Activated naive CD4-positive, alpha-beta T cell treated with anti-CD3 and anti-CD28 coated beads, Interleukin-2, amount 10 ng/mL, durations not matched to agents 7 days and 5 days (primary cell): Measurements from ENCODE around the gene WIPF3.

Experiments used
- CTCF ChIA-PET: fragments of 350-600 bp; sonication (Branson Sonifier 250); formaldehyde crosslinking; loops from one replicate; lab custom pipeline; 2021; ENCODE audit warnings: antibody characterized with exemption; lab: Charles Lee
- DNase-seq: peaks from one replicate; pipeline ENCODE4 v3.0.0-alpha.2; 2020
- H3K27ac Mint-ChIP-seq: one replicate; pipeline ENCODE4 v1.8.0; 2021; ENCODE audit warnings: mild to moderate bottlenecking, moderate library complexity, mixed read lengths
- H3K27me3 Mint-ChIP-seq: one replicate; pipeline ENCODE4 v1.8.0; 2021; ENCODE audit warnings: mild to moderate bottlenecking, mixed read lengths
- H3K36me3 Mint-ChIP-seq: one replicate; pipeline ENCODE4 v1.8.0; 2021; ENCODE audit warnings: mixed read lengths
- H3K4me1 Mint-ChIP-seq: one replicate; pipeline ENCODE4 v1.8.0; 2021; ENCODE audit warnings: mixed read lengths
- H3K4me3 Mint-ChIP-seq: one replicate; pipeline ENCODE4 v1.8.0; 2021; ENCODE audit warnings: mild to moderate bottlenecking, moderate library complexity, mixed read lengths
- H3K9me3 Mint-ChIP-seq: one replicate; pipeline ENCODE4 v1.8.0; 2021; ENCODE audit warnings: mixed read lengths

Gene WIPF3

GRCh38 chr7:29797112-29797944, 9.0 kb upstream of the WIPF3 start:
- Mint-ChIP-seq H3K27ac (no peak overlapping the region), H3K4me3 (no peak overlapping the region), H3K27me3 (peaks cover 16% of the 10 kb centered on the region), H3K36me3 (no peaks in the 10 kb centered on the region), H3K4me1 (no peaks in the 10 kb centered on the region), H3K9me3 (no peaks in the 10 kb centered on the region)
- CTCF ChIA-PET, result interaction anchor here (0.8 kb wide), 1 partner anchor 124 kb away, joined by 4 read pairs; no protein-coding TSS in a partner anchor
- DNase-seq, result no peak

- H3K27me3 Mint-ChIP-seq, result peaks cover 25% of the 10 kb centered on the region
- CTCF ChIA-PET, result no interaction called here
Observed at GRCh38 chr7:29798422-29798821, 7.9 kb upstream of the WIPF3 start.

GRCh38 chr7:29801929-29802328, 4.4 kb upstream of the WIPF3 start:
- no peak for DNase-seq
- no peak overlapping the region for H3K27ac Mint-ChIP-seq
- no peaks in the 10 kb centered on the region for H3K9me3 Mint-ChIP-seq
- H3K27me3 Mint-ChIP-seq, result peaks cover 55% of the 10 kb centered on the region
- H3K36me3 Mint-ChIP-seq, result no peaks in the 10 kb centered on the region
- no peak overlapping the region for H3K4me3 Mint-ChIP-seq
- peaks cover under 1% of the 10 kb centered on the region for H3K4me1 Mint-ChIP-seq
- CTCF ChIA-PET, result no interaction called here

More at GRCh38 chr7:29798422-29798821, 7.9 kb upstream of the WIPF3 start:
- no peaks in the 10 kb centered on the region for H3K4me1 Mint-ChIP-seq
- H3K9me3 Mint-ChIP-seq, result no peaks in the 10 kb centered on the region
- no peaks in the 10 kb centered on the region for H3K36me3 Mint-ChIP-seq
- no peak overlapping the region for H3K4me3 Mint-ChIP-seq
- no peak overlapping the region for H3K27ac Mint-ChIP-seq
- no peak for DNase-seq

GRCh38 chr7:29805031-29805430, 1.3 kb upstream of the WIPF3 start:
- Mint-ChIP-seq H3K9me3 (no peaks in the 10 kb centered on the region), H3K27me3 (peaks cover 78% of the 10 kb centered on the region), H3K36me3 (no peaks in the 10 kb centered on the region), H3K27ac (no peak overlapping the region), H3K4me1 (peaks cover 9% of the 10 kb centered on the region), H3K4me3 (no peak overlapping the region)
- CTCF ChIA-PET, result no interaction called here
- DNase-seq, result no peak

GRCh38 chr7:29805886-29806207, 461 bp upstream of the WIPF3 start:
- H3K4me3 Mint-ChIP-seq, result no peak overlapping the region
- no peak overlapping the region for H3K27ac Mint-ChIP-seq
- H3K27me3 Mint-ChIP-seq, result peaks cover 82% of the 10 kb centered on the region
- CTCF ChIA-PET, result no interaction called here
- no peak for DNase-seq
- H3K9me3 Mint-ChIP-seq, result no peaks in the 10 kb centered on the region
- H3K36me3 Mint-ChIP-seq, result no peaks in the 10 kb centered on the region
- peaks cover 9% of the 10 kb centered on the region for H3K4me1 Mint-ChIP-seq

GRCh38 chr7:29806995-29807841, 910 bp downstream of the WIPF3 start:
- Mint-ChIP-seq H3K4me3 (no peak overlapping the region), H3K4me1 (peaks cover 9% of the 10 kb centered on the region), H3K36me3 (no peaks in the 10 kb centered on the region), H3K27ac (no peak overlapping the region), H3K9me3 (no peaks in the 10 kb centered on the region), H3K27me3 (peaks cover 72% of the 10 kb centered on the region)
- DNase-seq, result no peak
- CTCF ChIA-PET, result no interaction called here

- Mint-ChIP-seq H3K27me3 (peaks cover 67% of the 10 kb centered on the region), H3K4me3 (no peak overlapping the region), H3K27ac (no peak overlapping the region), H3K9me3 (no peaks in the 10 kb centered on the region), H3K4me1 (peaks cover 9% of the 10 kb centered on the region), H3K36me3 (no peaks in the 10 kb centered on the region)
- CTCF ChIA-PET, result no interaction called here
- DNase-seq, result no peak
Observed at GRCh38 chr7:29808075-29808801, 1.9 kb downstream of the WIPF3 start.

GRCh38 chr7:29809533-29810155, 3.3 kb downstream of the WIPF3 start:
- CTCF ChIA-PET, result no interaction called here
- Mint-ChIP-seq H3K27ac (no peak overlapping the region), H3K36me3 (no peaks in the 10 kb centered on the region), H3K4me3 (no peak overlapping the region), H3K9me3 (no peaks in the 10 kb centered on the region), H3K4me1 (peaks cover 9% of the 10 kb centered on the region), H3K27me3 (peaks cover 57% of the 10 kb centered on the region)
- no peak for DNase-seq

GRCh38 chr7:29810297-29810696, 4.0 kb downstream of the WIPF3 start:
- Mint-ChIP-seq H3K4me3 (no peak overlapping the region), H3K36me3 (no peaks in the 10 kb centered on the region), H3K27me3 (peaks cover 51% of the 10 kb centered on the region), H3K9me3 (no peaks in the 10 kb centered on the region), H3K4me1 (peaks cover 9% of the 10 kb centered on the region), H3K27ac (no peak overlapping the region)
- DNase-seq, result no peak
- CTCF ChIA-PET, result no interaction called here

- H3K27me3 Mint-ChIP-seq, result peaks cover 44% of the 10 kb centered on the region
- peaks cover 9% of the 10 kb centered on the region for H3K4me1 Mint-ChIP-seq
- no peak overlapping the region for H3K27ac Mint-ChIP-seq
- no peaks in the 10 kb centered on the region for H3K9me3 Mint-ChIP-seq
- no peak for DNase-seq
- no peaks in the 10 kb centered on the region for H3K36me3 Mint-ChIP-seq
- CTCF ChIA-PET, result no interaction called here
- no peak overlapping the region for H3K4me3 Mint-ChIP-seq
Observed at GRCh38 chr7:29810813-29811482, 4.6 kb downstream of the WIPF3 start.

GRCh38 chr7:29811586-29811985, 5.3 kb downstream of the WIPF3 start:
- CTCF ChIA-PET, result interaction anchor here (0.7 kb wide), 1 partner anchor 111 kb away, joined by 3 read pairs; no protein-coding TSS in a partner anchor
- Mint-ChIP-seq H3K36me3 (no peaks in the 10 kb centered on the region), H3K9me3 (no peaks in the 10 kb centered on the region), H3K4me1 (peaks cover 9% of the 10 kb centered on the region), H3K4me3 (no peak overlapping the region), H3K27ac (no peak overlapping the region), H3K27me3 (peaks cover 41% of the 10 kb centered on the region)
- DNase-seq, result no peak

GRCh38 chr7:29812185-29812876, 6.0 kb downstream of the WIPF3 start:
- no peak overlapping the region for H3K4me3 Mint-ChIP-seq

More at GRCh38 chr7:29812185-29812876, 6.0 kb downstream of the WIPF3 start:
- no peak for DNase-seq
- H3K36me3 Mint-ChIP-seq, result no peaks in the 10 kb centered on the region
- no peak overlapping the region for H3K27ac Mint-ChIP-seq
- CTCF ChIA-PET, result interaction anchor here (0.7 kb wide), 1 partner anchor 110 kb away, joined by 3 read pairs; no protein-coding TSS in a partner anchor
- peaks cover 35% of the 10 kb centered on the region for H3K27me3 Mint-ChIP-seq
- H3K4me1 Mint-ChIP-seq, result peaks cover 6% of the 10 kb centered on the region
- no peaks in the 10 kb centered on the region for H3K9me3 Mint-ChIP-seq
